CMK (cell line): ENCODE results near the gene BBC3.

ENCODE experiments used
- DNase-seq: peaks from one replicate; pipeline ENCODE4 v3.0.0-alpha.2; 2010; ENCODE audit warnings: low read depth

The BBC3 gene

GRCh38 chr19:47188507-47189033 is 42.4 kb downstream of the BBC3 start:
- DNase-seq: no peak

- no peak for DNase-seq
These were observed 43.2 kb downstream of the BBC3 start for GRCh38 chr19:47187797-47188196.

- DNase-seq: no peak
These were observed 43.7 kb downstream of the BBC3 start for GRCh38 chr19:47187335-47187655.

- no peak for DNase-seq
These were observed 44.3 kb downstream of the BBC3 start for GRCh38 chr19:47186446-47187334.

- no peak for DNase-seq
These were observed 47.4 kb downstream of the BBC3 start for GRCh38 chr19:47183601-47184000.

GRCh38 chr19:47179653-47180310 is 51.2 kb downstream of the BBC3 start:
- no peak for DNase-seq

- DNase-seq: no peak
These were observed 54.3 kb downstream of the BBC3 start for GRCh38 chr19:47176627-47177090.

GRCh38 chr19:47176071-47176626 is 54.9 kb downstream of the BBC3 start:
- DNase-seq: no peak

- no peak for DNase-seq
These were observed 58.1 kb downstream of the BBC3 start for GRCh38 chr19:47172666-47173455.
